ENCODE measurements around the gene CD99L2.

DNA sequence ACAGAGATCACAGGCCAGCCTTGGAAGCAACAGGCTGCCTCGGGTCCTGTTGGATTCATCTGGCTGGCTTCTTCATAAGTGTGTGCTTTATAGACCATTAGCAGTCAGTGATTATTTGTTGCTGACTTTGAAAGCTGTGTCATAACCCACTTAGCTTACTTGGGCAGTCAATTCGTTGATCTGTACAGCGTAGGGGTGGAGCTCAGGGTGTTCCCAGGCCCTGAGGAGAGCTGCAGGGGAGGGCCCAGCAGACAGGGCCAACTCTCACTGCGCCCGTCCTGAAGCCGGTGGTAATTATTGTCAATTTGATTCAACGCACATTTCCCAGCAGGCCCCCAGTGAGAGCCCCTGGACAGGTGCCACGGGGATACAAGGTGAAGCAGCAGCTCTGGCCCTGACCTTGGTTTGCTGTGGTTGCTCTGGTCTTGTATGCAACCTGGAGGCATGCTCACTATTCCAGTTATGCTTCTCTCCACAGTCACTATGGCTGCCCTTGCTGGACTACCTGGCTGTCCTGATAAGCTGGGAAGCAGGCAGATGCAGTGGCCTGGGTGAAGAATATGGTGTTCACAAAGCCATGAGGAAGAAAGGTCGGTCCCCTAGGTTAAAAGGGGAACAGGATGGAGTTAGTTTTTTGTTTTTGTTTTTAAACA is 44.6 kb upstream of the CD99L2 start:
- TF ChIP-seq POLR2A (IDR thresholded peaks at IDR 0.05; ENCODE audit: low read length) = no peak
- TF ChIP-seq GATA1 (IDR thresholded peaks at IDR 0.05; ENCODE audit: low read depth, low read length) = no peak
